HepG2 (cell line): Measurements from ENCODE around the gene ZBTB17. TPM values are rescaled to one million over a fixed set of nuclear protein-coding genes. Genes with fewer than 3 reads are reported as not detected.
A peak's percentile ranks its signal among the peaks of the same experiment; 100 is the strongest.

Experiments used
- E2F5 ChIP-seq: sonication (generic); formaldehyde crosslinking; conservative IDR thresholded peaks from 2 replicates; pipeline ENCODE4 v1.4.0; 2020; ENCODE audit warnings: missing genetic modification reagents
- EEA1 ChIP-seq: sonication (generic); formaldehyde crosslinking; IDR thresholded peaks from 2 replicates; pipeline ENCODE4 v1.5.1; 2020; ENCODE audit warnings: mild to moderate bottlenecking, missing genetic modification reagents, borderline replicate concordance
- FOXC1 ChIP-seq: sonication (generic); formaldehyde crosslinking; IDR thresholded peaks from 2 replicates; pipeline ENCODE4 v1.8.0; 2022; ENCODE audit warnings: mild to moderate bottlenecking, missing genetic modification reagents, borderline replicate concordance
- FOXP1 ChIP-seq, 2 experiments: fragments of 450-650 bp in 1 of 2; IDR thresholded peaks; 2 replicates each; pipeline ENCODE4 v1.6.1; 2017 to 2018; ENCODE audit warnings: antibody characterized with exemption in 1 of 2
- GTF2F1 ChIP-seq: fragments of 150-350 bp; IDR thresholded peaks from 2 replicates; pipeline ENCODE4 v1.6.1; 2014; ENCODE audit warnings: low read length
- HES4 ChIP-seq: sonication (generic); formaldehyde crosslinking; IDR thresholded peaks from 2 replicates; pipeline ENCODE4 v1.9.0; 2021; ENCODE audit warnings: mild to moderate bottlenecking, missing genetic modification reagents, borderline replicate concordance
- HNF4A ChIP-seq: sonication (generic); formaldehyde crosslinking; IDR thresholded peaks from 2 replicates; pipeline ENCODE4 v1.4.0; 2020; ENCODE audit warnings: missing genetic modification reagents
- PRPF4 ChIP-seq: fragments of 200-400 bp; formaldehyde crosslinking; IDR thresholded peaks from 2 replicates; pipeline ENCODE4 v1.6.1; 2016; ENCODE audit warnings: low read length, low read depth; ENCODE audit not compliant: poor library complexity, severe bottlenecking
- REPIN1 ChIP-seq: sonication (generic); formaldehyde crosslinking; IDR thresholded peaks from 2 replicates; pipeline ENCODE4 v1.8.0; 2022; ENCODE audit warnings: missing genetic modification reagents, low read depth, mild to moderate bottlenecking, borderline replicate concordance
- RERE ChIP-seq: IDR thresholded peaks from 2 replicates; pipeline ENCODE4 v1.6.1; 2016; ENCODE audit warnings: low read depth, missing genetic modification reagents, missing compliant biosample characterization
- REXO4 ChIP-seq: sonication (generic); formaldehyde crosslinking; IDR thresholded peaks from 2 replicates; pipeline ENCODE4 v1.8.0; 2022; ENCODE audit warnings: missing genetic modification reagents, mild to moderate bottlenecking, borderline replicate concordance
- RFXAP ChIP-seq: sonication (generic); formaldehyde crosslinking; IDR thresholded peaks from 2 replicates; pipeline ENCODE4 v1.4.0; 2020; ENCODE audit warnings: missing genetic modification reagents, borderline replicate concordance
- SRSF1 ChIP-seq: fragments of 200-400 bp; formaldehyde crosslinking; optimal IDR thresholded peaks from 2 replicates; pipeline ENCODE3; 2017; ENCODE audit warnings: mild to moderate bottlenecking, low read depth, low read length, moderate library complexity
- ZBTB42 ChIP-seq: sonication (generic); formaldehyde crosslinking; IDR thresholded peaks from 2 replicates; pipeline ENCODE4 v1.5.0; 2020; ENCODE audit warnings: mild to moderate bottlenecking, missing genetic modification reagents
- ZFP1 ChIP-seq: IDR thresholded peaks from 2 replicates; pipeline ENCODE4 v1.6.1; 2016
- ZNF18 ChIP-seq: sonication (generic); formaldehyde crosslinking; IDR thresholded peaks from 2 replicates; pipeline ENCODE4 v1.8.0; 2022; ENCODE audit warnings: mild to moderate bottlenecking, missing genetic modification reagents; ENCODE audit not compliant: insufficient replicate concordance
- ZNF766 ChIP-seq: sonication (generic); formaldehyde crosslinking; IDR thresholded peaks from 2 replicates; pipeline ENCODE4 v1.5.0; 2020; ENCODE audit warnings: missing genetic modification reagents, borderline replicate concordance
- ZNF800 ChIP-seq: sonication (generic); formaldehyde crosslinking; IDR thresholded peaks from 2 replicates; pipeline ENCODE4 v1.4.0; 2020; ENCODE audit warnings: missing genetic modification reagents
- ZSCAN22 ChIP-seq: sonication (generic); formaldehyde crosslinking; IDR thresholded peaks from 2 replicates; pipeline ENCODE4 v1.4.0; 2020; ENCODE audit warnings: mild to moderate bottlenecking, missing genetic modification reagents
- polyA plus RNA-seq, 8 experiments: library from polyadenylated mRNA; depleted of rRNA in 3 of 8; stranded (reverse) in 7 of 8; unstranded in 1 of 8; fragments of >200 nt; fragmentation: Illumina TruSeq in 4 of 8; extraction: Trizol in 4 of 8; gene quantifications; 2 replicates each; pipeline versions ENCODE4 v1.2.1 to v1.2.3, GENCODE V29; 2011 to 2016; ENCODE audit warnings: low read depth in 4 of 8, missing spikeins in 1 of 8, mixed read lengths in 1 of 8; ENCODE audit not compliant: insufficient read depth in 1 of 8
- total RNA-seq, 5 experiments: library from RNA; depleted of rRNA; stranded (reverse); fragments of >200 nt; fragmentation: Illumina TruSeq; extraction: Trizol; gene quantifications; 2 replicates each; pipeline ENCODE4 v1.2.3, GENCODE V29; 2016; ENCODE audit warnings: low read depth in 1 of 5

The ZBTB17 gene
- total and polyA plus RNA-seq, 2 of the 13 experiments (the other 11 are each of a cell fraction or from before 2014, with no cell fraction given): 16.7 to 17.0 TPM

- TF ChIP-seq SRSF1: peak; percentile 73
- no peak for TF ChIP-seq EEA1 (CRISPR knock-in tag)
- 0 out of 2 replicates have a peak, but pooled peaks have one; percentile 24 for TF ChIP-seq ZNF800 (CRISPR knock-in tag)
- TF ChIP-seq HES4 (CRISPR knock-in tag): no peak
- TF ChIP-seq ZBTB42 (CRISPR knock-in tag): no peak
- TF ChIP-seq FOXP1 (IDR thresholded peaks at IDR 0.05): no peak
- no peak for TF ChIP-seq FOXP1 (CRISPR knock-in tag; IDR thresholded peaks at IDR 0.05)
- no peak for TF ChIP-seq E2F5 (CRISPR knock-in tag)
- TF ChIP-seq ZSCAN22 (CRISPR knock-in tag): no peak
- no peak for TF ChIP-seq REPIN1 (CRISPR knock-in tag)
- TF ChIP-seq RFXAP (CRISPR knock-in tag): no peak
- TF ChIP-seq HNF4A: no peak
- no peak for TF ChIP-seq ZNF18 (CRISPR knock-in tag)
- no peak for TF ChIP-seq RERE (CRISPR knock-in tag)
- TF ChIP-seq PRPF4: no peak
- no peak for TF ChIP-seq REXO4
- no peak for TF ChIP-seq ZFP1 (CRISPR knock-in tag)
- peak; percentile 41; the same call in 1 of the 2 replicates for TF ChIP-seq FOXC1 (CRISPR knock-in tag)
- TF ChIP-seq ZNF766 (CRISPR knock-in tag): no peak
- no peak for TF ChIP-seq GTF2F1
These were observed at the start of gene ZBTB17 (continued) for GRCh38 chr1:15975805-15976680.
